ENCODE results near the gene KLF3.
A peak's percentile ranks its signal among the peaks of the same experiment; 100 is the strongest.

The KLF3 gene

GRCh38 chr4:38663801-38664705 is at the start of gene KLF3:
TSS of gene KLF3 (plus strand) at chr4:38664199. CDS start at chr4:38680626, 16,427 bp downstream.
- Histone ChIP-seq H3F3A (ENCODE audit: control insufficient read depth, insufficient read depth) (peaks cover 14% of the 10 kb centered on the region), H4K20me1 (ENCODE audit: control insufficient read depth, insufficient read depth, low read depth, low read length) (no peaks in the 10 kb centered on the region; the same call in 1 of the 2 replicates), H3K4me3 (ENCODE audit: low read length) (peak within 1 kb of the TSS; percentile 65), H3K79me2 (ENCODE audit: control insufficient read depth, low read length) (no peaks in the 10 kb centered on the region), H3K27ac (ENCODE audit: low read depth, low read length) (no peak within 1 kb of the TSS), H3K9me2 (replicated peaks; ENCODE audit: control insufficient read depth, low read length) (no peaks in the 10 kb centered on the region), H3K27me3 (ENCODE audit: control insufficient read depth, low read length) (peaks cover 82% of the 10 kb centered on the region), H3K36me3 (ENCODE audit: control insufficient read depth, low read length) (no peaks in the 10 kb centered on the region), H3K4me2 (ENCODE audit: low read length) (peak within 1 kb of the TSS; percentile 83), H3K4me1 (ENCODE audit: control insufficient read depth, low read length) (peaks cover 8% of the 10 kb centered on the region), H3K9me3 (ENCODE audit: control insufficient read depth, insufficient read depth, low read length) (no peaks in the 10 kb centered on the region)
- TF ChIP-seq, protein P1, sequence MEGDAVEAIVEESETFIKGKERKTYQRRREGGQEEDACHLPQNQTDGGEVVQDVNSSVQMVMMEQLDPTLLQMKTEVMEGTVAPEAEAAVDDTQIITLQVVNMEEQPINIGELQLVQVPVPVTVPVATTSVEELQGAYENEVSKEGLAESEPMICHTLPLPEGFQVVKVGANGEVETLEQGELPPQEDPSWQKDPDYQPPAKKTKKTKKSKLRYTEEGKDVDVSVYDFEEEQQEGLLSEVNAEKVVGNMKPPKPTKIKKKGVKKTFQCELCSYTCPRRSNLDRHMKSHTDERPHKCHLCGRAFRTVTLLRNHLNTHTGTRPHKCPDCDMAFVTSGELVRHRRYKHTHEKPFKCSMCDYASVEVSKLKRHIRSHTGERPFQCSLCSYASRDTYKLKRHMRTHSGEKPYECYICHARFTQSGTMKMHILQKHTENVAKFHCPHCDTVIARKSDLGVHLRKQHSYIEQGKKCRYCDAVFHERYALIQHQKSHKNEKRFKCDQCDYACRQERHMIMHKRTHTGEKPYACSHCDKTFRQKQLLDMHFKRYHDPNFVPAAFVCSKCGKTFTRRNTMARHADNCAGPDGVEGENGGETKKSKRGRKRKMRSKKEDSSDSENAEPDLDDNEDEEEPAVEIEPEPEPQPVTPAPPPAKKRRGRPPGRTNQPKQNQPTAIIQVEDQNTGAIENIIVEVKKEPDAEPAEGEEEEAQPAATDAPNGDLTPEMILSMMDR (IDR thresholded peaks at IDR 0.05; ENCODE audit: low read depth, low read length, poor library complexity, severe bottlenecking), result no peak
- TF ChIP-seq EZH2phosphoT487 (IDR thresholded peaks at IDR 0.05; ENCODE audit: borderline replicate concordance, low read length), result peak; percentile 99

- Histone ChIP-seq H3K79me2 (ENCODE audit: control insufficient read depth, low read length) (no peaks in the 10 kb centered on the region), H3K27me3 (ENCODE audit: control insufficient read depth, low read length) (no peaks in the 10 kb centered on the region), H3K4me3 (ENCODE audit: low read length) (no peak overlapping the region), H3K9me3 (ENCODE audit: control insufficient read depth, insufficient read depth, low read length) (no peaks in the 10 kb centered on the region), H4K20me1 (ENCODE audit: control insufficient read depth, insufficient read depth, low read depth, low read length) (no peaks in the 10 kb centered on the region), H3K4me2 (ENCODE audit: low read length) (no peak overlapping the region), H3K36me3 (ENCODE audit: control insufficient read depth, low read length) (no peaks in the 10 kb centered on the region), H3K4me1 (ENCODE audit: control insufficient read depth, low read length) (peaks cover 6% of the 10 kb centered on the region), H3F3A (ENCODE audit: control insufficient read depth, insufficient read depth) (no peaks in the 10 kb centered on the region), H3K27ac (ENCODE audit: low read depth, low read length) (no peak overlapping the region), H3K9me2 (replicated peaks; ENCODE audit: control insufficient read depth, low read length) (no peaks in the 10 kb centered on the region)
- no peak for TF ChIP-seq EZH2phosphoT487 (IDR thresholded peaks at IDR 0.05; ENCODE audit: borderline replicate concordance, low read length)
- TF ChIP-seq, protein P1 (IDR thresholded peaks at IDR 0.05; ENCODE audit: low read depth, low read length, poor library complexity, severe bottlenecking), result no peak
These were observed 49.8 kb upstream of the KLF3 start for GRCh38 chr4:38614231-38614630.

DNA sequence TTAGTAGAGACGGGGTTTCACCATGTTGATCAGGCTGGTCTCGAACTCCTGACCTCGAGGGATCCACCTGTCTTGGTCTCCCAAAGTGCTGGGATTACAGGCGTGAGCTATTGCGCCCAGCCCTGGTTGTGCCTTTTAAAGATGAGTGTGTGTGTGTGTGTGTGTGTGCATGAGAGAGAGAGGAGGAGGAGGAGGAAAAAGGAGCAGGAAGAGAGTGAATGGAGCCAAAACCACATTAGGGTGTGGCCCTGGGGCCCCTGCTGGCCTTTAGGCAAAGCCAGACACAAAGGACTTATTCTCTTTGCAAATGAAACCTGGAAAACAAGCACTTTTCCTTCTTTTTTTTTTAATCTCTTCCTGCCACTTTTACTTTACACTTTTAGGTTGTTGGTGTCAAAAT is 48.2 kb upstream of the KLF3 start:
- Histone ChIP-seq H3K4me3 (ENCODE audit: low read length) (no peak overlapping the region), H4K20me1 (ENCODE audit: control insufficient read depth, insufficient read depth, low read depth, low read length) (no peaks in the 10 kb centered on the region), H3K9me3 (ENCODE audit: control insufficient read depth, insufficient read depth, low read length) (no peaks in the 10 kb centered on the region), H3K36me3 (ENCODE audit: control insufficient read depth, low read length) (no peaks in the 10 kb centered on the region), H3K27ac (ENCODE audit: low read depth, low read length) (no peak overlapping the region), H3K27me3 (ENCODE audit: control insufficient read depth, low read length) (peaks cover 3% of the 10 kb centered on the region; the same call in 1 of the 2 replicates), H3F3A (ENCODE audit: control insufficient read depth, insufficient read depth) (no peaks in the 10 kb centered on the region), H3K9me2 (replicated peaks; ENCODE audit: control insufficient read depth, low read length) (no peaks in the 10 kb centered on the region), H3K4me2 (ENCODE audit: low read length) (no peak overlapping the region), H3K79me2 (ENCODE audit: control insufficient read depth, low read length) (no peaks in the 10 kb centered on the region), H3K4me1 (ENCODE audit: control insufficient read depth, low read length) (no peaks in the 10 kb centered on the region)
- TF ChIP-seq, protein P1 (IDR thresholded peaks at IDR 0.05; ENCODE audit: low read depth, low read length, poor library complexity, severe bottlenecking), result no peak
- TF ChIP-seq EZH2phosphoT487 (IDR thresholded peaks at IDR 0.05; ENCODE audit: borderline replicate concordance, low read length), result no peak
